OCI-LY3 (cell line): Measurements from ENCODE around the gene GUCA2A.

ENCODE experiments used
- H2AFZ ChIP-seq: fragments of 200-600, 300-600 bp; shearing (Covaris generic); 2 replicates; pipeline ENCODE4 v1.6.0; 2014; ENCODE audit warnings: antibody characterized with exemption, low read depth, low read length
- H3K27ac ChIP-seq: fragments of 200-600, 300-600 bp; sonication (generic); 2 replicates; pipeline ENCODE4 v1.5.1; 2014; ENCODE audit warnings: mild to moderate bottlenecking, low read length, moderate library complexity, mixed read lengths
- H3K27me3 ChIP-seq: fragments of 200-600, 300-600 bp; sonication (generic); 2 replicates; pipeline ENCODE4 v1.6.1; 2014; ENCODE audit warnings: low read depth, low read length, mixed read lengths
- H3K36me3 ChIP-seq: fragments of 200-600, 300-600 bp; sonication (generic); replicated peaks from 2 replicates; pipeline ENCODE3; 2014; ENCODE audit warnings: low read depth, low read length, mixed read lengths
- H3K4me1 ChIP-seq: fragments of 300-600, 200-600 bp; sonication (generic); 2 replicates; pipeline ENCODE4 v1.6.1; 2014; ENCODE audit warnings: low read length, mixed read lengths
- H3K4me2 ChIP-seq: fragments of 200-600, 300-600 bp; sonication (generic); 2 replicates; pipeline ENCODE4 v1.6.1; 2014; ENCODE audit warnings: low read length, mixed read lengths
- H3K4me3 ChIP-seq: fragments of 300-600, 200-600 bp; sonication (generic); 2 replicates; pipeline ENCODE4 v1.5.1; 2014; ENCODE audit warnings: antibody characterized with exemption, mild to moderate bottlenecking, low read length, moderate library complexity
- H3K79me2 ChIP-seq: fragments of 300-600, 200-600 bp; shearing (Covaris generic); 2 replicates; pipeline ENCODE4 v1.6.1; 2014; ENCODE audit warnings: mild to moderate bottlenecking, low read length, mixed read lengths
- H3K9ac ChIP-seq: fragments of 300-600, 200-600 bp; shearing (Covaris generic); 2 replicates; pipeline ENCODE4 v1.6.0; 2014; ENCODE audit warnings: mild to moderate bottlenecking, low read length, moderate library complexity
- H3K9me3 ChIP-seq: fragments of 200-600, 300-600 bp; shearing (Covaris generic); 2 replicates; pipeline ENCODE4 v1.6.1; 2014; ENCODE audit warnings: low read length, mixed read lengths; ENCODE audit not compliant: insufficient read depth
- H4K20me1 ChIP-seq: fragments of 200-600, 300-600 bp; sonication (generic); 2 replicates; pipeline ENCODE4 v1.6.1; 2016; ENCODE audit warnings: low read length, mixed read lengths; ENCODE audit not compliant: insufficient read depth
- CTCF ChIP-seq: fragments of 200-600, 300-600 bp; sonication (generic); IDR thresholded peaks from 2 replicates; pipeline ENCODE4 v1.5.1; 2014; ENCODE audit warnings: antibody characterized with exemption, low read length, low read depth
- EZH2phosphoT487 ChIP-seq: fragments of 200-600 bp; shearing (Covaris generic); IDR thresholded peaks from 2 replicates; pipeline ENCODE4 v1.6.1; 2018; ENCODE audit warnings: antibody characterized with exemption, mixed run types, low read depth

The GUCA2A gene

GRCh38 chr1:42133809-42134526, 30.6 kb downstream of the GUCA2A start:
- no peaks in the 10 kb centered on the region for H3K27me3 ChIP-seq
- H3K9me3 ChIP-seq, result no peaks in the 10 kb centered on the region
- no peaks in the 10 kb centered on the region for H3K79me2 ChIP-seq
- H3K9ac ChIP-seq, result no peak overlapping the region
- peak overlapping the region; percentile 29; the same call in 1 of the 2 replicates for H3K4me2 ChIP-seq
- no peaks in the 10 kb centered on the region for H3K36me3 ChIP-seq
- H3K4me3 ChIP-seq, result no peak overlapping the region
- TF ChIP-seq CTCF, result no peak
- TF ChIP-seq EZH2phosphoT487, result no peak
- no peak overlapping the region for H3K27ac ChIP-seq
- no peaks in the 10 kb centered on the region for H4K20me1 ChIP-seq
- peaks cover 17% of the 10 kb centered on the region; the same call in 1 of the 2 replicates for H3K4me1 ChIP-seq
- H2AFZ ChIP-seq, result no peak overlapping the region

- no peak overlapping the region for H3K9ac ChIP-seq
- H3K27ac ChIP-seq, result no peak overlapping the region
- H3K9me3 ChIP-seq, result no peaks in the 10 kb centered on the region
- no peak overlapping the region for H3K4me3 ChIP-seq
- H3K4me2 ChIP-seq, result no peak overlapping the region
- peaks cover 17% of the 10 kb centered on the region; the same call in 1 of the 2 replicates for H3K4me1 ChIP-seq
- H3K27me3 ChIP-seq, result no peaks in the 10 kb centered on the region
- TF ChIP-seq CTCF (no peak), EZH2phosphoT487 (no peak)
- H2AFZ ChIP-seq, result no peak overlapping the region
- H3K79me2 ChIP-seq, result no peaks in the 10 kb centered on the region
- H3K36me3 ChIP-seq, result no peaks in the 10 kb centered on the region
- H4K20me1 ChIP-seq, result no peaks in the 10 kb centered on the region
Measured at GRCh38 chr1:42133390-42133789, 31.2 kb downstream of the GUCA2A start.

DNA sequence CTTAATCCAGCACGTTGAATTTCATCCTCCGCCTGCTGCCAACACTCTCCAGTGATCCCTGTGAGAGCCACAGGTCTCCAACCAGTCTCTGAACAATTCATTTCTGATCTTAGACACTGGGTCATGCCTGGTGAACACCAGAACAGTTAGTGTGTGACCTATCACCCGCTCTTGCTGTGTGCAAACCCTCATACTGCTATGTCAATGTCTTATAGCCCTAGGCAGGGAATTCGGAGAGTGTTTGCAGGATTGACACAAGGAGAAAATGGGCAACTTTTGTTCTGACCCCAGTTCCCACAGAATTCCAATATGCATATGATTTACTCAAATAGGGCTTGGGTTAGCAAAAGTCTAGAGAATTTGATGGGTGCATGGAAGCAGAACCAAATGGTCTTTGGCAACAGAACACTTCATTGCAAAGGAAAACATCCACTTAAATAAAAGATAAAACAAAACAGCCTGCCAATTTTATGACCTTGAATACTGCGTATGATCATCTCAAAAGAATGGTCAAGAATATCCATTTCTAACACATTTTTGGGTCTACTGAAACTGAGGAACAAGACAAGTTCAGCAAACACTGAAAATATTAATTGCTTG, 34.4 kb downstream of the GUCA2A start:
- H3K4me1 ChIP-seq, result peaks cover 9% of the 10 kb centered on the region; the same call in 1 of the 2 replicates
- no peak overlapping the region for H3K9ac ChIP-seq
- H4K20me1 ChIP-seq, result no peaks in the 10 kb centered on the region
- TF ChIP-seq EZH2phosphoT487 (no peak), CTCF (no peak)
- H3K4me3 ChIP-seq, result no peak overlapping the region
- no peaks in the 10 kb centered on the region for H3K27me3 ChIP-seq
- no peak overlapping the region for H2AFZ ChIP-seq
- H3K36me3 ChIP-seq, result no peaks in the 10 kb centered on the region
- no peak overlapping the region for H3K27ac ChIP-seq
- no peak overlapping the region for H3K4me2 ChIP-seq
- H3K9me3 ChIP-seq, result no peaks in the 10 kb centered on the region
- H3K79me2 ChIP-seq, result no peaks in the 10 kb centered on the region

- H3K79me2 ChIP-seq, result no peaks in the 10 kb centered on the region
- TF ChIP-seq CTCF (no peak), EZH2phosphoT487 (no peak)
- H2AFZ ChIP-seq, result no peak overlapping the region
- peaks cover 6% of the 10 kb centered on the region; the same call in 1 of the 2 replicates for H3K4me1 ChIP-seq
- H4K20me1 ChIP-seq, result no peaks in the 10 kb centered on the region
- H3K9me3 ChIP-seq, result no peaks in the 10 kb centered on the region
- no peak overlapping the region for H3K27ac ChIP-seq
- no peak overlapping the region for H3K9ac ChIP-seq
- no peak overlapping the region for H3K4me2 ChIP-seq
- H3K27me3 ChIP-seq, result no peaks in the 10 kb centered on the region
- H3K4me3 ChIP-seq, result no peak overlapping the region
- H3K36me3 ChIP-seq, result no peaks in the 10 kb centered on the region
Measured at GRCh38 chr1:42128964-42129363, 35.6 kb downstream of the GUCA2A start.
